ENCODE measurements around the gene PEX10. TPM values are rescaled to one million over a fixed set of nuclear protein-coding genes. Genes with fewer than 3 reads are reported as not detected.

Gene PEX10
- total RNA-seq, 2 donors from 2014 or later: 12.1 to 27.9 TPM

GRCh38 chr1:2452201-2452931 lies 40.0 kb upstream of the PEX10 start:
- no peak for TF ChIP-seq CTCF (IDR thresholded peaks at IDR 0.05)
- H3K4me1 ChIP-seq (ENCODE audit: control insufficient read depth in 1 of 2, low read depth in 2 of 2): no peaks in the 10 kb centered on the region
- H3K4me3 ChIP-seq: no peak overlapping the region
- H3K9me3 ChIP-seq: no peaks in the 10 kb centered on the region
- no peaks in the 10 kb centered on the region for H3K36me3 ChIP-seq
- no peak overlapping the region for H3K27ac ChIP-seq
- H3K27me3 ChIP-seq (replicated peaks; ENCODE audit: insufficient read depth): peaks cover 3% of the 10 kb centered on the region
- no peak for DNase-seq (ENCODE audit: low spot score)
- no peak for ATAC-seq (ENCODE audit: insufficient number of reproducible peaks, low FRiP score, low read depth)

GRCh38 chr1:2451741-2452140 lies 39.4 kb upstream of the PEX10 start:
- H3K4me1 ChIP-seq (ENCODE audit: control insufficient read depth in 1 of 2, low read depth in 2 of 2): no peaks in the 10 kb centered on the region
- no peak for TF ChIP-seq CTCF (IDR thresholded peaks at IDR 0.05)
- H3K9me3 ChIP-seq: no peaks in the 10 kb centered on the region
- H3K27ac ChIP-seq: no peak overlapping the region
- DNase-seq (ENCODE audit: low spot score) (no peak), ATAC-seq (ENCODE audit: insufficient number of reproducible peaks, low FRiP score, low read depth) (no peak)
- peaks cover 3% of the 10 kb centered on the region for H3K27me3 ChIP-seq (replicated peaks; ENCODE audit: insufficient read depth)
- no peaks in the 10 kb centered on the region for H3K36me3 ChIP-seq
- no peak overlapping the region for H3K4me3 ChIP-seq

GRCh38 chr1:2449636-2450454 lies 37.5 kb upstream of the PEX10 start:
- TF ChIP-seq CTCF (IDR thresholded peaks at IDR 0.05): no peak
- H3K36me3 ChIP-seq: no peaks in the 10 kb centered on the region
- no peak overlapping the region for H3K4me3 ChIP-seq
- peaks cover 3% of the 10 kb centered on the region for H3K27me3 ChIP-seq (replicated peaks; ENCODE audit: insufficient read depth)
- H3K9me3 ChIP-seq: no peaks in the 10 kb centered on the region
- H3K4me1 ChIP-seq (ENCODE audit: control insufficient read depth in 1 of 2, low read depth in 2 of 2): no peaks in the 10 kb centered on the region
- H3K27ac ChIP-seq: no peak overlapping the region
- ATAC-seq (ENCODE audit: insufficient number of reproducible peaks, low FRiP score, low read depth) (no peak), DNase-seq (ENCODE audit: low spot score) (no peak)

GRCh38 chr1:2448098-2448445 lies 35.7 kb upstream of the PEX10 start:
- Histone ChIP-seq H3K4me1 (ENCODE audit: control insufficient read depth in 1 of 2, low read depth in 2 of 2) (no peaks in the 10 kb centered on the region), H3K4me3 (no peak overlapping the region), H3K27me3 (replicated peaks; ENCODE audit: insufficient read depth) (peaks cover 3% of the 10 kb centered on the region), H3K27ac (no peak overlapping the region), H3K9me3 (no peaks in the 10 kb centered on the region), H3K36me3 (no peaks in the 10 kb centered on the region)
- DNase-seq (ENCODE audit: low spot score) (no peak), ATAC-seq (ENCODE audit: insufficient number of reproducible peaks, low FRiP score, low read depth) (no peak)
- TF ChIP-seq CTCF (IDR thresholded peaks at IDR 0.05): no peak

GRCh38 chr1:2447276-2448097 lies 35.1 kb upstream of the PEX10 start:
- no peak overlapping the region for H3K27ac ChIP-seq
- no peaks in the 10 kb centered on the region for H3K27me3 ChIP-seq (replicated peaks; ENCODE audit: insufficient read depth)
- no peaks in the 10 kb centered on the region for H3K9me3 ChIP-seq
- H3K36me3 ChIP-seq: no peaks in the 10 kb centered on the region
- no peak for TF ChIP-seq CTCF (IDR thresholded peaks at IDR 0.05)
- ATAC-seq (ENCODE audit: insufficient number of reproducible peaks, low FRiP score, low read depth): no peak
- no peaks in the 10 kb centered on the region for H3K4me1 ChIP-seq (ENCODE audit: control insufficient read depth in 1 of 2, low read depth in 2 of 2)
- no peak for DNase-seq (ENCODE audit: low spot score)
- H3K4me3 ChIP-seq: no peak overlapping the region

Data from thoracic aorta (tissue), 2 donors.